GM15510 (cell line): ENCODE measurements around the gene NLRP14.

ENCODE experiments used
- POLR2A ChIP-seq: IDR thresholded peaks from 3 replicates; pipeline ENCODE4 v1.6.1; 2011; ENCODE audit warnings: borderline replicate concordance; ENCODE audit not compliant: insufficient read length; ENCODE audit errors: extremely low read depth

Gene NLRP14

GRCh38 chr11:7081441-7081840, 61.2 kb downstream of the NLRP14 start:
- TF ChIP-seq POLR2A, result no peak

GRCh38 chr11:7088921-7089320, 68.6 kb downstream of the NLRP14 start, which contains the start of gene RBMXL2:
Gene RBMXL2 (plus strand): TSS chr11:7088998. CDS start chr11:7089121, 123 bp downstream.
- TF ChIP-seq POLR2A, result no peak

GRCh38 chr11:7089328-7090251, 69.3 kb downstream of the NLRP14 start:
- TF ChIP-seq POLR2A, result no peak

GRCh38 chr11:7098235-7098832, 78.1 kb downstream of the NLRP14 start:
- TF ChIP-seq POLR2A, result no peak

GRCh38 chr11:7115780-7116179, 95.5 kb downstream of the NLRP14 start:
- TF ChIP-seq POLR2A, result no peak

GRCh38 chr11:7116370-7116769, 96.1 kb downstream of the NLRP14 start:
- no peak for TF ChIP-seq POLR2A
